OCI-LY3 (cell line): ENCODE data around the gene PSMC5.

Experiments
- H2AFZ ChIP-seq: fragments of 200-600, 300-600 bp; shearing (Covaris generic); 2 replicates; pipeline ENCODE4 v1.6.0; 2014; ENCODE audit warnings: antibody characterized with exemption, low read depth, low read length
- H3K27ac ChIP-seq: fragments of 200-600, 300-600 bp; sonication (generic); 2 replicates; pipeline ENCODE4 v1.5.1; 2014; ENCODE audit warnings: mild to moderate bottlenecking, low read length, moderate library complexity, mixed read lengths
- H3K27me3 ChIP-seq: fragments of 200-600, 300-600 bp; sonication (generic); 2 replicates; pipeline ENCODE4 v1.6.1; 2014; ENCODE audit warnings: low read depth, low read length, mixed read lengths
- H3K36me3 ChIP-seq: fragments of 200-600, 300-600 bp; sonication (generic); replicated peaks from 2 replicates; pipeline ENCODE3; 2014; ENCODE audit warnings: low read depth, low read length, mixed read lengths
- H3K4me1 ChIP-seq: fragments of 300-600, 200-600 bp; sonication (generic); 2 replicates; pipeline ENCODE4 v1.6.1; 2014; ENCODE audit warnings: low read length, mixed read lengths
- H3K4me2 ChIP-seq: fragments of 200-600, 300-600 bp; sonication (generic); 2 replicates; pipeline ENCODE4 v1.6.1; 2014; ENCODE audit warnings: low read length, mixed read lengths
- H3K4me3 ChIP-seq: fragments of 300-600, 200-600 bp; sonication (generic); 2 replicates; pipeline ENCODE4 v1.5.1; 2014; ENCODE audit warnings: antibody characterized with exemption, mild to moderate bottlenecking, low read length, moderate library complexity
- H3K79me2 ChIP-seq: fragments of 300-600, 200-600 bp; shearing (Covaris generic); 2 replicates; pipeline ENCODE4 v1.6.1; 2014; ENCODE audit warnings: mild to moderate bottlenecking, low read length, mixed read lengths
- H3K9ac ChIP-seq: fragments of 300-600, 200-600 bp; shearing (Covaris generic); 2 replicates; pipeline ENCODE4 v1.6.0; 2014; ENCODE audit warnings: mild to moderate bottlenecking, low read length, moderate library complexity
- H3K9me3 ChIP-seq: fragments of 200-600, 300-600 bp; shearing (Covaris generic); 2 replicates; pipeline ENCODE4 v1.6.1; 2014; ENCODE audit warnings: low read length, mixed read lengths; ENCODE audit not compliant: insufficient read depth
- H4K20me1 ChIP-seq: fragments of 200-600, 300-600 bp; sonication (generic); 2 replicates; pipeline ENCODE4 v1.6.1; 2016; ENCODE audit warnings: low read length, mixed read lengths; ENCODE audit not compliant: insufficient read depth
- CTCF ChIP-seq: fragments of 200-600, 300-600 bp; sonication (generic); IDR thresholded peaks from 2 replicates; pipeline ENCODE4 v1.5.1; 2014; ENCODE audit warnings: antibody characterized with exemption, low read length, low read depth
- EZH2phosphoT487 ChIP-seq: fragments of 200-600 bp; shearing (Covaris generic); IDR thresholded peaks from 2 replicates; pipeline ENCODE4 v1.6.1; 2018; ENCODE audit warnings: antibody characterized with exemption, mixed run types, low read depth

PSMC5 gene

GRCh38 chr17:63837480-63837879, 10.2 kb downstream of the PSMC5 start:
- Histone ChIP-seq H3K9ac (no peak overlapping the region), H3K9me3 (no peaks in the 10 kb centered on the region), H3K4me3 (no peak overlapping the region), H3K4me2 (no peak overlapping the region), H3K27ac (no peak overlapping the region), H2AFZ (no peak overlapping the region), H3K79me2 (peaks cover 57% of the 10 kb centered on the region), H3K27me3 (no peaks in the 10 kb centered on the region), H4K20me1 (peaks cover 35% of the 10 kb centered on the region), H3K4me1 (peaks cover 19% of the 10 kb centered on the region), H3K36me3 (peaks cover 28% of the 10 kb centered on the region)
- TF ChIP-seq EZH2phosphoT487: no peak
- TF ChIP-seq CTCF: no peak

DNA sequence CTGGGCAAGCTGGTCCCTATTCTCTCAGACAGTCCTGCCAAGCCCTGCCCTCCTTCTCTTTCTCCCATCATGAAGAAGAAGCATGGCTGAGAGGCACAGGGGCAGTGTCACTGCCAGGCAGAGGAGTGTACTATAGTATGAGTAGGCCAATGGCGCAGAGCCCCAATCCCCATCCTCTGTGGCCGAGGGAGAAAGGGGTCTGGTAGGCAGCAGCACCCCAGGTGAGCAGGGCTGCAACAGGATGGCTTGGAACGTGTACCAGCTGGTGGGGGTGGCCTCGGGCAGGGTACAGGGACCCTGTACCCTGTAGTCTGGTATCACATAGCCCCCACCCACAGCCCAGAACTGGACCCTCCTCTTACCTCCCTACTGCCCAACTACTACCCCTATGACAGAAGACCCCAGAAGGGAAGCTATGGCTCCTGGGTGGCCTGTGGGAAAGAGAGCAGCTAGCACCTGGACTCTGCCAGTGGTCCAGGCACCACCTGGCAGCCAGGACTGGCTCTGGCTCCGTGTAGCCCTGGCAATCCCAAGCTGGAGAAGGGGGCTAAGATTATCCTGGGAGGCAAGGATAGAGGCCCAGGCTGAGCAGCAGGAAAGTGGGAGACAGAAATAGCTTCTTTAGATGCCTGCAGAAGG, 10.8 kb downstream of the PSMC5 start:
- Histone ChIP-seq H3K9ac (no peak overlapping the region), H2AFZ (no peak overlapping the region), H3K36me3 (peaks cover 22% of the 10 kb centered on the region), H3K27ac (no peak overlapping the region), H4K20me1 (peaks cover 35% of the 10 kb centered on the region), H3K4me1 (peaks cover 19% of the 10 kb centered on the region), H3K4me2 (no peak overlapping the region), H3K9me3 (no peaks in the 10 kb centered on the region), H3K79me2 (peaks cover 59% of the 10 kb centered on the region), H3K4me3 (no peak overlapping the region), H3K27me3 (no peaks in the 10 kb centered on the region)
- TF ChIP-seq EZH2phosphoT487 (no peak), CTCF (no peak)

GRCh38 chr17:63838631-63839171, 11.5 kb downstream of the PSMC5 start:
- TF ChIP-seq EZH2phosphoT487 (no peak), CTCF (no peak)
- Histone ChIP-seq H3K27me3 (no peaks in the 10 kb centered on the region), H3K79me2 (peaks cover 59% of the 10 kb centered on the region), H3K4me3 (no peak overlapping the region), H3K9me3 (no peaks in the 10 kb centered on the region), H3K27ac (no peak overlapping the region), H3K4me1 (peaks cover 20% of the 10 kb centered on the region), H2AFZ (no peak overlapping the region), H4K20me1 (peaks cover 35% of the 10 kb centered on the region), H3K4me2 (no peak overlapping the region), H3K36me3 (peaks cover 16% of the 10 kb centered on the region), H3K9ac (no peak overlapping the region)

DNA sequence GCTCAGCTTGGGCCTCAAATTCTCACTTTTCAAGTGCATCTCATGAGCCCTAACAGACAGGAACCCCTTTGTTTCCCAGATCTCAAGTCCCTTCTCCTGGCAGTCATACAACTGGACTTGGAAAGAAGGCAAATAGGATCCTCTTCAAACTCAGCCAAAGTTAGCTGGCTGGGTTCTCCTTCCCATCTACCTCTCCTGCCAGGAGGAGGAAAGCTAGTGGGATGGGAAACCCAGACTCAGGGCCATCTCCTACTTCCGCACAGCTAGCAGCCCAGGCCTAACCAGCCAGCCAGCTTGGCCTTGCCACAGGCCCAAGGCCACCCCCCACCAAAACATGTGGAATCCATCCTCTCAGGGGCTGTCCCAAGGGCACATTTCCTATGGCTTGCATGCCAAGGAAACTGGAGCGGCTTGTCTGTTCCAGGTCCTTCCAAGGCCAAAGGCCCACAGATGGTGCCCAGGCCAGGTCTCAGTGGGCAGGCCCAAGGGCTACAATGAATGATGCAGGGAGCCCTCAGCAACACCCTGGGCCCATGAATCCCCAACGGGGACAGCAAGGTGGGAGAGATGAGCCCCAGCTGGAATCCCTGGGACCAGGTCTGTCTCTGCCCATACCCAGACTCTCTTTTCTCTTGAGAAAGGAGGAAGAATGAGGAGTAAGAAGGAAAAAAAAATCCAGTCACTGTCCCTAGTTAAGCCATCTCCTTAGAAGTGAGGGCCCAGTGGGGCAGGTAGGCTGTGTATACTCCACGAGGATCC, 13.5 kb downstream of the PSMC5 start:
- peaks cover 59% of the 10 kb centered on the region for H3K79me2 ChIP-seq
- H3K4me2 ChIP-seq: peak overlapping the region; percentile 94
- peaks cover 35% of the 10 kb centered on the region for H4K20me1 ChIP-seq
- peak overlapping the region; percentile 87 for H3K4me3 ChIP-seq
- H2AFZ ChIP-seq: no peak overlapping the region
- H3K36me3 ChIP-seq: peaks cover 3% of the 10 kb centered on the region
- H3K9ac ChIP-seq: peak overlapping the region; percentile 95
- H3K27me3 ChIP-seq: no peaks in the 10 kb centered on the region
- H3K4me1 ChIP-seq: peaks cover 23% of the 10 kb centered on the region
- no peak overlapping the region for H3K27ac ChIP-seq
- H3K9me3 ChIP-seq: no peaks in the 10 kb centered on the region
- TF ChIP-seq EZH2phosphoT487: no peak
- no peak for TF ChIP-seq CTCF
